HCT116 (cell line): ENCODE measurements around the gene RHEB.

Experiments
- CTCF ChIP-seq, 3 experiments: fragments of 200-600 bp in 1 of 3; sonication (generic) in 1 of 3; IDR thresholded peaks in 2 of 3; conservative IDR thresholded peaks in 1 of 3; 2 replicates each; pipeline ENCODE4 v1.5.1; 2012 to 2017; ENCODE audit warnings: low read depth in 2 of 3, low read length in 2 of 3, antibody characterized with exemption in 1 of 3, borderline replicate concordance in 1 of 3, control low read depth in 1 of 3, mild to moderate bottlenecking in 1 of 3, mixed read lengths in 1 of 3, mixed run types in 1 of 3, moderate library complexity in 1 of 3; ENCODE audit not compliant: insufficient read depth in 1 of 3
- ELF1 ChIP-seq: IDR thresholded peaks from 2 replicates; pipeline ENCODE4 v1.6.1; 2012; ENCODE audit warnings: low read depth, borderline replicate concordance
- EZH2 ChIP-seq: fragments of 200-600 bp; sonication (generic); IDR thresholded peaks from 2 replicates; pipeline ENCODE4 v1.6.1; 2017; ENCODE audit warnings: antibody characterized with exemption, mixed run types
- MAX ChIP-seq: IDR thresholded peaks from 2 replicates; pipeline ENCODE4 v1.6.1; 2012
- SIN3A ChIP-seq: IDR thresholded peaks from 2 replicates; pipeline ENCODE4 v1.6.1; 2012; ENCODE audit warnings: low read depth
- SP1 ChIP-seq: IDR thresholded peaks from 2 replicates; pipeline ENCODE4 v1.6.1; 2012; ENCODE audit warnings: low read depth
- YY1 ChIP-seq: IDR thresholded peaks from 2 replicates; pipeline ENCODE4 v1.6.1; 2011; ENCODE audit warnings: low read length, low read depth, moderate library complexity, mild to moderate bottlenecking; ENCODE audit not compliant: insufficient replicate concordance; ENCODE audit errors: extremely low read depth
- ZBTB33 ChIP-seq: IDR thresholded peaks from 2 replicates; pipeline ENCODE4 v1.6.1; 2011; ENCODE audit warnings: mild to moderate bottlenecking, low read length, moderate library complexity; ENCODE audit not compliant: insufficient replicate concordance; ENCODE audit errors: extremely low read depth

GRCh38 chr7:151437866-151438516 is 81.7 kb downstream of the RHEB start:
- no peak for TF ChIP-seq SIN3A
- TF ChIP-seq CTCF (IDR thresholded peaks at IDR 0.05 in 2 of 3, conservative IDR thresholded peaks at IDR 0.05 in 1 of 3; ENCODE audit: borderline replicate concordance in 1 of 3, insufficient read depth in 1 of 3, low read depth in 2 of 3, low read length in 2 of 3), result no peak
- no peak for TF ChIP-seq ELF1
- TF ChIP-seq EZH2, result no peak
- TF ChIP-seq YY1, result no peak
- no peak for TF ChIP-seq MAX
- TF ChIP-seq ZBTB33, result no peak
- no peak for TF ChIP-seq SP1
